ENCODE measurements around the gene PLEKHH3. TPM values are rescaled to one million over a fixed set of nuclear protein-coding genes. Genes with fewer than 3 reads are reported as not detected.

Gene PLEKHH3
- total and polyA plus RNA-seq, 10 donors, result 9.4 to 19.5 (median 13.8) TPM

DNA sequence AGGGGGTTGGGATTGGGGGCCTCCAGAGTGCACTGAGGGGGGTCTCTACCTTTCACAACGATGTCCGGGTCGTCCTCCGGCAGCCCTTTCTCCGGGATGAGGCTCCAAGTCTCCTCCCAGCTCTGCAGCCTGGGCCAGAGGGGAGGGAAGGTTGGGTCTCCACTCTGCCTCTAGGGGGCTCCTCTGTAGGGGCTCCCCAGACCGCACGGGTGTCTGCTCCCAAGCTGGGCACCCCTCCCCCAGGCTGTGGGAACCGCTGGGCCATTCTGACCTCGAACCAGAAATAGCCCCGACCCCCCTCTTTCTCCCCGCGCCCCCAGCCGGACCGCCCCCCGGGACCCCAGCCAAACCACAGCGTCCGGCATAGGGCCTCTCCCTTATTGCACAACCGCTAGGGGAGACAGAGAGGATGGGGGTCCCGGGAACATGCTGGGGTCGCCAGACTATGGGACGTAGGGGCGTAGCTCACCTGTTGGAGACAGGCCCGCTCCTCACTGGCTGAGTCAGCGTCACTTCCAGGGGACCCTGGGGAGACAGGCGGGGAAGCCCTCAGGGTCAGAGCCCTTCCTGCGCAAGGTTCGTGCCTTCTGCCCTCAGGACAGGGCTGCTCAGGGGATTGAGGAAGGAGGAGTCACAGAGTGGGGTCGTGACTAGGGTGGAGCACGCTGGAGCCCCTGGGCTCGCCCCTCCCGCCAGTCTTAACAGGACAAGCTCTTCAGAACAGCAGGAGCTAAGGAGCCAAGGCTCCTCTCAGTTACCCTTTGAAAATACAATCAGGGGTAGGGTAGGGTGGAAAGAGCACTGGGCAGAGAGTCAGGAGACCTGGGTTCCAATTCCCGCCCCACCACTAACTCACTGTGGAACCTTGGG is 2.7 kb downstream of the PLEKHH3 start:
- peaks cover 36 to 97% (median 82%) of the 10 kb centered on the region in 6 donors for H3K4me1 ChIP-seq
- no peak for DNase-seq
- H3K4me3 ChIP-seq, result peak overlapping the region in 5 of 8 donors; percentile 14 to 90 (median 80)
- peaks cover 0 to 45% (median 7%) of the 10 kb centered on the region in 6 donors for H3K36me3 ChIP-seq
- H3K27ac ChIP-seq, result peak overlapping the region in 5 of 8 donors; percentile 54 to 96 (median 93)
- H3K9me3 ChIP-seq, result no peaks in the 10 kb centered on the region
- 1 to 4% (median 3%) methylated on average over 16 to 32 of the region's 32 CpGs for WGBS, 5 donors
- TF ChIP-seq, protein P1, sequence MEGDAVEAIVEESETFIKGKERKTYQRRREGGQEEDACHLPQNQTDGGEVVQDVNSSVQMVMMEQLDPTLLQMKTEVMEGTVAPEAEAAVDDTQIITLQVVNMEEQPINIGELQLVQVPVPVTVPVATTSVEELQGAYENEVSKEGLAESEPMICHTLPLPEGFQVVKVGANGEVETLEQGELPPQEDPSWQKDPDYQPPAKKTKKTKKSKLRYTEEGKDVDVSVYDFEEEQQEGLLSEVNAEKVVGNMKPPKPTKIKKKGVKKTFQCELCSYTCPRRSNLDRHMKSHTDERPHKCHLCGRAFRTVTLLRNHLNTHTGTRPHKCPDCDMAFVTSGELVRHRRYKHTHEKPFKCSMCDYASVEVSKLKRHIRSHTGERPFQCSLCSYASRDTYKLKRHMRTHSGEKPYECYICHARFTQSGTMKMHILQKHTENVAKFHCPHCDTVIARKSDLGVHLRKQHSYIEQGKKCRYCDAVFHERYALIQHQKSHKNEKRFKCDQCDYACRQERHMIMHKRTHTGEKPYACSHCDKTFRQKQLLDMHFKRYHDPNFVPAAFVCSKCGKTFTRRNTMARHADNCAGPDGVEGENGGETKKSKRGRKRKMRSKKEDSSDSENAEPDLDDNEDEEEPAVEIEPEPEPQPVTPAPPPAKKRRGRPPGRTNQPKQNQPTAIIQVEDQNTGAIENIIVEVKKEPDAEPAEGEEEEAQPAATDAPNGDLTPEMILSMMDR (IDR thresholded peaks at IDR 0.05 in 8 of 11, conservative IDR thresholded peaks at IDR 0.05 in 3 of 11), result peak in 9 of 11 experiments; percentile 20 to 67 (median 53)
- TF ChIP-seq POLR2A (IDR thresholded peaks at IDR 0.05) (no peak), POLR2AphosphoS5 (IDR thresholded peaks at IDR 0.05) (peak in 2 of 3 donors; percentile 46 to 55)
- peaks cover 0 to 78% (median 42%) of the 10 kb centered on the region in 7 donors for H3K27me3 ChIP-seq (replicated peaks in 1 of 7)
- intact Hi-C loops (cut with DNase I; ENCODE audit: low total_unique reads), result no loop called here

DNA sequence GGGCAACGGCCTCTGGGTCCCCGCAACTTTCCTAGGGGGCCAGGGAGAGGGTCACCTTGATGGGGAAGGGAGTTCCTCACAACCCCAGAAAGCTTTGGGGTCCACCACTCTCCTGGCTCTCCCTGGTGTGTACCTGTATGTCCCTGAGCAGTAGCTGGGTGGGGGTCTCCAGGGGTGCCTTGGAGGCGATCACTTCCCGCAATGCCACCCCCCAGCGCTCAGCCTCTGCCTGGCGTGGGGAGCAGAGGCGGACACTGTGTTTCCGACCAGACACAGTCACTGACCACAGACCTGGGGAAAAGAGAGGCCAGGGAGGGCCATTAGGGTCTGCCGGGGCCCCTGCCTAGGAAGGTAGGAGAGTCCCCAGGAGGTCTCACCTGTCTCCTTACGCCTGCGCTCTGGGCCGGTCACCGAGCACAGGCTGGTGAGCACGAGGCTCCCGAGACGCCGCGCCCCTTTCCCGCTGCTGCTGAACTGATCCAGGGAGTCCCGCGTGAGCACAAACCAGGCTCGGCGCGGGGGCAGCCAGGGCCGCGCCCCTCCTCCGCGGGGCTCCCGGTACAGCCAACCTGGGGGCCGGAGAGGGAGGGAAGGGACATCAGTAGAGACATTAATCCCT is 3.4 kb downstream of the PLEKHH3 start:
- no peak for DNase-seq
- TF ChIP-seq, protein P1 (IDR thresholded peaks at IDR 0.05 in 8 of 11, conservative IDR thresholded peaks at IDR 0.05 in 3 of 11), result no peak
- TF ChIP-seq POLR2A (IDR thresholded peaks at IDR 0.05), result no peak
- TF ChIP-seq POLR2AphosphoS5 (IDR thresholded peaks at IDR 0.05), result no peak
- Histone ChIP-seq H3K36me3 (peaks cover 0 to 52% (median 7%) of the 10 kb centered on the region in 6 donors), H3K9me3 (no peaks in the 10 kb centered on the region), H3K27me3 (replicated peaks in 1 of 7) (peaks cover 0 to 79% (median 42%) of the 10 kb centered on the region in 7 donors), H3K4me3 (peak overlapping the region in 5 of 8 donors; percentile 14 to 90 (median 80)), H3K27ac (peak overlapping the region in 5 of 8 donors; percentile 54 to 96 (median 93)), H3K4me1 (peaks cover 28 to 97% (median 75%) of the 10 kb centered on the region in 6 donors)
- intact Hi-C loops (cut with DNase I; ENCODE audit: low total_unique reads), result no loop called here
- 41 to 54% (median 44%) methylated on average over 23 to 30 of the region's 30 CpGs for WGBS, 5 donors

DNA sequence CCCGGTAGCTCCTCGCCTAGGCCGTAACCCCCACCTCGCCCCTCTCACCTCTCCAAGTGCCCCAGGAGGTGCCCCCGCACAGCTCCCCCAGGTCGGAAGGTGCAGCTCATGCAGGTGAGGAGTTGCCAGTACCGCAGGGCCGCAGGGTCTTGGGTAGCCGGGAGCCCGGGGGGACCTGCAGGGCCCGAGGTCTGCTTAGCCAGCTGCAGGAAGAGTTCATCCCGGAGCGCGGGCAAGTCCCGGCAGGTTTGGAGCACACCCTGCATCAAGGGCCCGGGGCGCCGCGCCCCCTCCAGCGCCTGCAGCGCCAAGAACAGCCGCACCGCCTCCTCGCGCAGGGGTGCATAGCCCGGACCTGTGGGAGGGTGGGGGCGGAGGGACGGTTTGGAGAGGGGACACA is 4.8 kb downstream of the PLEKHH3 start:
- H3K27ac ChIP-seq, result no peak overlapping the region
- intact Hi-C loops (cut with DNase I; ENCODE audit: low total_unique reads), result no loop called here
- 80 to 87% (median 84%) methylated on average over 25 to 28 of the region's 28 CpGs for WGBS, 5 donors

More for the DNA sequence above, 4.8 kb downstream of the PLEKHH3 start:
- H3K4me1 ChIP-seq, result peaks cover 19 to 96% (median 68%) of the 10 kb centered on the region in 6 donors
- TF ChIP-seq, protein P1 (IDR thresholded peaks at IDR 0.05 in 8 of 11, conservative IDR thresholded peaks at IDR 0.05 in 3 of 11), result no peak
- TF ChIP-seq POLR2A (IDR thresholded peaks at IDR 0.05) (no peak), POLR2AphosphoS5 (IDR thresholded peaks at IDR 0.05) (no peak)
- H3K36me3 ChIP-seq, result peaks cover 0 to 66% (median 11%) of the 10 kb centered on the region in 6 donors
- H3K9me3 ChIP-seq, result no peaks in the 10 kb centered on the region
- peaks cover 0 to 79% (median 42%) of the 10 kb centered on the region in 7 donors for H3K27me3 ChIP-seq (replicated peaks in 1 of 7)
- H3K4me3 ChIP-seq, result no peak overlapping the region
- no peak for DNase-seq

Data from spleen (tissue), 11 donors.